GM19035 (cell line): ENCODE data around the gene MARK3.
"Not testable (repeated sequence)": the region's sequence is repeated elsewhere in the genome, so short reads cannot be mapped to it uniquely, and the experiment has no call there.

ENCODE experiments used
- ATAC-seq: cut with Tn5 transposase; IDR thresholded peaks from one replicate; pipeline ENCODE4 v1.9.1; 2021; ENCODE audit not compliant: unreplicated experiment

The MARK3 gene

DNA sequence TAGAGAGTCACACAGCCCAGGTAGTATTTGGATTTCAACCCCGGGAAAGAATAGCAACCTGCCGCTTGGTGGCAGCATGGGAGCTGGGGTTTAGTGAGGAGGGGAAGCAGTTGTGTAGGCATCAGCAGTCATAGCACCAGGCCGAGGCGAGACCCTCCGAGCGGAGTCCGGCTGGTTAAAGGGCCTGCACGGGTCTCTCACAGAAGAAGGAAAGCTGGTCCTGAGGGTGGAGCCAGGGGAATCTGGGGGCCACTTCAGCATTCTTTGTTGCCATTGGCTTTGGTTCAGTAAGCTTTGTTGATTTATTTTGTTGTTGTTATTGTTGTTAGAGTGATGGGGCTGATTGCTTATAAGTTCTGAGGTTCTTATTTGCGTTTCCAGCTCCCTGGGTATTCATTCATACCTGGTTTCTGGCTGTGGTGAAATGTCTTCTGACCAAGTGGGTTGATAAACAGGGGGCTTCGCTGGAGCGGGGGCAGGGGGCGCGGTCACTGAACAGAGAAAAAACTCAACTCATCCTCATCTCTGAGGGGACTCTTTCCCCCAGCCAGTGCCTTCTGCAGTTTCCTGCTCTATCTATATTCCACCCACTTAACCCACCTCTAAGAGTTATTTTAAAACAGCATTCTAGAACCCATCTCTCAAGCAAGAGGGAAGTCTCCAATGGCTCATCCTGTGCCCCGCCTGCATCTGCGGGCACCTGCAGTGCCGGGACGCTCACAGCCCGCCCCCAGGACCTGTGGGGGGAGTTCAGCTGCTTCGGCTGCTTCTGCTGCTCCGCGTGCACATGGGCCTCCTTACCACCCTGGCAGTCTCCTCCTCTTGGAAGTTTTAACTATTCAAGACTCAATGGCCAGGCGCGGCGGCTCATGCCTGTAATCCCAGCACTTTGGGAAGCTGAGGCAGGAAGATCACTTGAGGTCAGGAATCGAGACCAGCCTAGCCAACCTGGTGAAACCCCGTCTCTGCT is 125.8 kb downstream of the MARK3 start:
- no peak for ATAC-seq

DNA sequence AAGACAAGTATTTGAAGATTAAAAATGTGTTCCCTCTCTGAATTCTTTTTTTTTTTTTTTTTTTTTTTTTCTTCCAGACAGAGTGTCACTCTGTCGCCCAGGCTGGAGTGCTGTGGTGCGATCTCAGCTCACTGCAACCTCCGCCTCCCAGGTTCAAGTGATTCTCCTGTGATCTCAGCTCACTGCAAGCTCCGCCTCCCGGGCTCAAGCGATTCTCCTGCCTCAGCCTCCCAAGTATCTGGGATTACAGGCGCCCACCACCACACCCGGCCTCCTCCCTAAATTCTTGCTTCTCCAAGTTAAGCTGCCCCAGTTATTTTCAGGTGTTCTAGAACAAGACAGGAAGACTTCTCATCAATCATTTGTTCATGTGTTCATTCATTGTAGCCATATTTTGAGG is 127.0 kb downstream of the MARK3 start:
- ATAC-seq = not testable (repeated sequence)

DNA sequence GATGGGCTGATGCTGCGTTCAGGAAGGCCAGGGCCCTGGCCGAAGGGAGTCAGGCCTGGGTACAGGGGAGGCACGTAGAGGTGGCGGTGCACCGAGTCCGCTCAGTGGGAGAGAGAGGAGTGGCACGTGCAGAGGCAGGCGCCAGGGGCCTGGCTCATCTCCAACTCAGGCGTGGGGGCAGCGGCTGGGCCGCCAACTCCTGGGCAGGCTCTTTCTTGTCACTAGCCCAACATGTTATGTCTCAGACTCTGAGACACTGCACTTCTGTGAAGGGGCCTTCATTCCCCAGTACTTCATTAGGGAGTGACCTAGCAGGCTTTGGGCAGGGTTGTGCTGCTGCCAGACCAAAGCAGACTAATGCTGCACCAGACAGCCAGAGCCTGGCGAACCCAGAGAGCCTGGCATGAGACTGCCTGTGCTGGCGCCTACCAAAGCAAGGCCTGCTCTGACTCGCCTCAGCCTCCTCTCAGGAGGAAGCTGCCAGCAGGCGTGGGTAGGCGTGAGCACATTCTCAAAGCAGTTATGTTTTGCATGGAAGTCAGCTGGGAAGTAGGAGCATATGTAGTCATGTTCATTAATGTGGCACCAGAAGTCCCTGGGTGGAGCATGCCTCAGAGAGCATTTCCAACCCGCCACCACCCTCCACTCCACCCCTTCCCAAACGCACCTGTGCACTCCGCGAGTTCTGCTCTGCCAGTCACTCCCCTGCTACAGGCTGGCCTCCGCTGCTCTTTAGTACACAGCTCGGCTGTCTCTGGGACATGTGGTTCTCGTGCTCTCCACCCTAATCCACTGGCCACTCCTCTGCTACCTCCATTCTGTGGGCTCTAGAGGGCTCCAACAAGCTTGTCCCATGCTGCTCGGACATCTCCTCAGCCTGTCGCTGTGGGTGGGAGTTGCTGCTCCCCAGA is 127.7 kb downstream of the MARK3 start:
- ATAC-seq = no peak

- no peak for ATAC-seq
Measured at GRCh38 chr14:103514596-103515421, 129.6 kb downstream of the MARK3 start.

GRCh38 chr14:103516426-103517173 is 131.4 kb downstream of the MARK3 start:
- ATAC-seq = no peak

GRCh38 chr14:103517174-103517566 is 132.0 kb downstream of the MARK3 start:
- ATAC-seq = no peak

- no peak for ATAC-seq
Measured at GRCh38 chr14:103517721-103518421, 132.7 kb downstream of the MARK3 start.

- ATAC-seq = no peak
Measured at GRCh38 chr14:103518422-103519042, 133.3 kb downstream of the MARK3 start.

DNA sequence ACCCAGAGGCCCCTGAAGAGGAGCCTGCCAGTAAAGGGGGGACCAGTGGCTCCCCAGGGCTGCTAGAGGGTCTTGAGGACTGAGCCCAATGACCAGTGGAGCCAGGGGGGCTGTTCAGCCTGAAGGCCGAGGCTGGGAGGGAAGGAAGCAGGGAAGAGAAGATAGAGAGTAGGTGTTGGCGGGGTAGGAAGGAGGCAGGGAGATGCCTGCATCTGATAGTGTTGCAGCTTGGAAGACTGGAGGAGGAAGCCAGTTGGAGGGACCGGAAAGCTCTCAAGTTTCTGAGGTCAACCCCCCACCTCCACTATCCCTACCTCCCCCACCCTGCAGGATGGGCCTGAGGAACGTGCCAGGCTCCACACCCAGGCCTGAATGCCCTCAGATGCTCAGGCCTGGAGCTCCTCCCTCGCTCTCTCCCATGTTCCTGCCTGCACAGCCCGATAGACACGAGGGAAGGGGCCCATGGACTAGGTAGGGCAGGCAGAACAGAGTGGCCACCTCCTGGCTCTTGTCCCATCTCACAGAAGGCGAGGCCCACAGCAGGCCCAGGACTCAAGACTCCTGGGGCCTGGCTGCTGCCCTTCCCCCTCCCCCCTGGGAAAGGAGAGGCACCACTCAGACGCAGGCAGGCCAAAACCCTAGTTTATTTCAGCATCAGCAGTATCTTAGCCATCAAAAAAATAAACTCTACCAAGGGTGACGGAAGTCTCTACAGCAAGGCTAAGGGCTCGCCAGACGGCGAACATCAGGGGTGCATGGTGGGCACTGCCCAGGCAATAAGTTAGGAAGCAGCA is 134.0 kb downstream of the MARK3 start:
- ATAC-seq = no peak

- no peak for ATAC-seq
Measured at GRCh38 chr14:103519837-103520212, 134.6 kb downstream of the MARK3 start.

GRCh38 chr14:103520269-103520656 is 135.0 kb downstream of the MARK3 start:
- no peak for ATAC-seq

GRCh38 chr14:103520657-103521437 is 135.6 kb downstream of the MARK3 start:
- ATAC-seq = no peak

DNA sequence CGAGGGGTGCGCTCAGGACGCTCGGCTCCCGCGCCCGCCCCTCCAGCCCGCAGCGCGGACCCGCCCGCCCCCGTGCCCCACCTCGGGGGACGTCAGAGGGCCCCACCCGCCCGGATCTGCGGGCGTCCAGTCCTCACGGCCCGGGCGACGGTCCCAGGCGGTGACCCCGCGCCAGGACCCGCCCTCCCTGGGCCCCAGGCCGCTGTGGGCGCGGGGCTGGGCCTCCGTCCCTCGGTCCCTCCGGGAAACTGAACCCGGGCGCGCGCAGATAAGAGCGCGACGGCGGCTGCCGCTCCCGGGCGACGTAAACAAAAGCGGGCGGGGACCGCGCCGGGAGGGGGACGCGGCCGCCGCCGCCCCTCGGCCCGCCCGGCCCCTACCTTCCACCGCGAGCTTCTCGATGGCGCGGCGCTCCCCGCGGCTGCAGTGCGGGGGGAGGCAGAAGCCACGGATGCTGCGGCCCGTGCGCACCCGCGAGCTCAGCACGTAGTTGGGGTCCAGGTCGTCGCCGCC is 136.3 kb downstream of the MARK3 start:
- no peak for ATAC-seq

GRCh38 chr14:103521951-103522563 is 136.8 kb downstream of the MARK3 start:
- no peak for ATAC-seq

GRCh38 chr14:103522649-103523574 is 137.7 kb downstream of the MARK3 start, which contains the start of gene CKB:
Gene CKB, minus strand, starts transcription at chr14:103522830. Its CDS starts 337 bp downstream, at chr14:103522493.
- no peak for ATAC-seq

GRCh38 chr14:103523575-103523954 is 138.3 kb downstream of the MARK3 start:
- ATAC-seq = no peak
